Measurements from ENCODE around the gene ACSL1. TPM values are rescaled to one million over a fixed set of nuclear protein-coding genes. Genes with fewer than 3 reads are reported as not detected.
A peak's percentile ranks its signal among the peaks of the same experiment; 100 is the strongest.

Gene ACSL1
- total RNA-seq, 2 experiments from 2014 or later: 24.3 to 32.9 TPM

DNA sequence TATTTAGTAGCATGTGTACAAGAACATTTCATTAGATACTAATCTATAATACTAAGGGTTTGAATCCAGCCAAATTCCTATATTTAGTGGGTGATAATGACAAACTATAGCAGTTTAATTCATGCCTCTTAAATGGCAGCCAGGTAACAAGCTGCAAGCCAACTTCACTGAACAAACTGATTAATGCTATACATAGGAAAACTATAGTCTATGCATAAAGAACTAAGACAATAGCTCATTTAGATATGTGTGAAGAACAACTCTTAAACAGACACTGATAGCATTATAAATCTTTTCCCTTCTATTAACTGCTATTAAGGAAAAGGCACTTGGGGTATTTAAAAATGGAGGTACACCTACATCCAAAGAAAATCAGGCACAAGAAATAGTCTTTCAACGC, 19.1 kb downstream of the ACSL1 start:
- H3K4me3 ChIP-seq (ENCODE audit: low read depth, low read length, poor library complexity, severe bottlenecking): no peak overlapping the region
- H3K4me2 ChIP-seq (ENCODE audit: low read length): no peak overlapping the region
- POLR2A ChIA-PET: interaction anchor here (1.2 to 1.3 kb wide), 2 partner anchors 15 to 194 kb away, joined by 3 to 4 read pairs; no protein-coding TSS in a partner anchor
- H3K9me2 ChIP-seq (ENCODE audit: insufficient read depth, low read length): no peaks in the 10 kb centered on the region
- 0 out of 2 replicates have a peak, but pooled peaks cover 4% of the 10 kb centered on the region for H4K20me1 ChIP-seq (ENCODE audit: insufficient read depth, low read length)
- no peaks in the 10 kb centered on the region for H3K36me3 ChIP-seq (ENCODE audit: insufficient read depth, low read length)
- intact Hi-C loops (cut with micrococcal nuclease; ENCODE audit: unreplicated experiment): no loop called here
- no peak overlapping the region for H2AFZ ChIP-seq (ENCODE audit: low read length)
- no TSS peak for BruUV-seq (replicated peaks)
- DNase-seq (ENCODE audit: low spot score): no peak
- H3K9me3 ChIP-seq (ENCODE audit: low read length): no peaks in the 10 kb centered on the region
- CTCF ChIA-PET (ENCODE audit: unreplicated experiment): no interaction called here
- H3K27ac ChIP-seq (ENCODE audit: low read depth, low read length, poor library complexity, severe bottlenecking): no peak overlapping the region
- TF ChIP-seq EZH2phosphoT487 (IDR thresholded peaks at IDR 0.05; ENCODE audit: borderline replicate concordance, low read depth, low read length): no peak
- TF ChIP-seq, protein P1, sequence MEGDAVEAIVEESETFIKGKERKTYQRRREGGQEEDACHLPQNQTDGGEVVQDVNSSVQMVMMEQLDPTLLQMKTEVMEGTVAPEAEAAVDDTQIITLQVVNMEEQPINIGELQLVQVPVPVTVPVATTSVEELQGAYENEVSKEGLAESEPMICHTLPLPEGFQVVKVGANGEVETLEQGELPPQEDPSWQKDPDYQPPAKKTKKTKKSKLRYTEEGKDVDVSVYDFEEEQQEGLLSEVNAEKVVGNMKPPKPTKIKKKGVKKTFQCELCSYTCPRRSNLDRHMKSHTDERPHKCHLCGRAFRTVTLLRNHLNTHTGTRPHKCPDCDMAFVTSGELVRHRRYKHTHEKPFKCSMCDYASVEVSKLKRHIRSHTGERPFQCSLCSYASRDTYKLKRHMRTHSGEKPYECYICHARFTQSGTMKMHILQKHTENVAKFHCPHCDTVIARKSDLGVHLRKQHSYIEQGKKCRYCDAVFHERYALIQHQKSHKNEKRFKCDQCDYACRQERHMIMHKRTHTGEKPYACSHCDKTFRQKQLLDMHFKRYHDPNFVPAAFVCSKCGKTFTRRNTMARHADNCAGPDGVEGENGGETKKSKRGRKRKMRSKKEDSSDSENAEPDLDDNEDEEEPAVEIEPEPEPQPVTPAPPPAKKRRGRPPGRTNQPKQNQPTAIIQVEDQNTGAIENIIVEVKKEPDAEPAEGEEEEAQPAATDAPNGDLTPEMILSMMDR (conservative IDR thresholded peaks at IDR 0.05; ENCODE audit: low read length): no peak
- peaks cover 15% of the 10 kb centered on the region for H3K4me1 ChIP-seq (ENCODE audit: insufficient read depth, low read length, poor library complexity, severe bottlenecking)
- peaks cover 44% of the 10 kb centered on the region; the same call in 1 of the 2 replicates for H3K79me2 ChIP-seq (ENCODE audit: insufficient read depth, low read depth, low read length)

DNA sequence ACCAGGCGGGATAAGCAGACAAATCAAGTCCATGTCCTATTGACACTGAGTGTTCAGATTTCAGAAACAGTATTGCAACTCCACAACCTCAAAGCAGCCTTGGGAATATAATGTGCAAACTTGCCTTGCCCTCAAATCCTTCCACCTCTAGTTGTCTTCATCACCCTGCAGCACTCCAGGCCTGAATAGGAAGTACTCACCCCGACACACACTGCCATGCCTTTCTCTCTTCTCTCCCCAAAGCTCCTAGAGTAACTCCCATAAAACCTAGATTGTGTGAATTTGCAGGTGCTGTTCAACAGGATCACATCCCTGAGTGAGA, 19.6 kb downstream of the ACSL1 start:
- peak overlapping the region; percentile 2; the same call in 1 of the 2 replicates for H3K4me2 ChIP-seq (ENCODE audit: low read length)
- intact Hi-C loops (cut with micrococcal nuclease; ENCODE audit: unreplicated experiment): no loop called here
- no TSS peak for BruUV-seq (replicated peaks)
- peaks cover 15% of the 10 kb centered on the region for H3K4me1 ChIP-seq (ENCODE audit: insufficient read depth, low read length, poor library complexity, severe bottlenecking)
- DNase-seq (ENCODE audit: low spot score): no peak
- 0 out of 2 replicates have a peak, but pooled peaks cover 4% of the 10 kb centered on the region for H4K20me1 ChIP-seq (ENCODE audit: insufficient read depth, low read length)
- H3K79me2 ChIP-seq (ENCODE audit: insufficient read depth, low read depth, low read length): peaks cover 39% of the 10 kb centered on the region; the same call in 1 of the 2 replicates
- H3K36me3 ChIP-seq (ENCODE audit: insufficient read depth, low read length): peaks cover 2% of the 10 kb centered on the region; the same call in 1 of the 2 replicates
- H2AFZ ChIP-seq (ENCODE audit: low read length): no peak overlapping the region
- no peaks in the 10 kb centered on the region for H3K9me2 ChIP-seq (ENCODE audit: insufficient read depth, low read length)
- H3K27ac ChIP-seq (ENCODE audit: low read depth, low read length, poor library complexity, severe bottlenecking): no peak overlapping the region
- H3K9me3 ChIP-seq (ENCODE audit: low read length): no peaks in the 10 kb centered on the region
- H3K4me3 ChIP-seq (ENCODE audit: low read depth, low read length, poor library complexity, severe bottlenecking): no peak overlapping the region
- POLR2A ChIA-PET: interaction anchor here (1.2 to 1.3 kb wide), 2 partner anchors 14 to 194 kb away, joined by 3 to 4 read pairs; no protein-coding TSS in a partner anchor
- no peak for TF ChIP-seq EZH2phosphoT487 (IDR thresholded peaks at IDR 0.05; ENCODE audit: borderline replicate concordance, low read depth, low read length)
- TF ChIP-seq, protein P1 (conservative IDR thresholded peaks at IDR 0.05; ENCODE audit: low read length): no peak
- CTCF ChIA-PET (ENCODE audit: unreplicated experiment): interaction anchor here (1.2 kb wide), 1 partner anchor 9 kb away, joined by 4 read pairs; no protein-coding TSS in a partner anchor

Data from OCI-LY7 (cell line).